ENCODE data around the gene RAPGEF1.

DNA sequence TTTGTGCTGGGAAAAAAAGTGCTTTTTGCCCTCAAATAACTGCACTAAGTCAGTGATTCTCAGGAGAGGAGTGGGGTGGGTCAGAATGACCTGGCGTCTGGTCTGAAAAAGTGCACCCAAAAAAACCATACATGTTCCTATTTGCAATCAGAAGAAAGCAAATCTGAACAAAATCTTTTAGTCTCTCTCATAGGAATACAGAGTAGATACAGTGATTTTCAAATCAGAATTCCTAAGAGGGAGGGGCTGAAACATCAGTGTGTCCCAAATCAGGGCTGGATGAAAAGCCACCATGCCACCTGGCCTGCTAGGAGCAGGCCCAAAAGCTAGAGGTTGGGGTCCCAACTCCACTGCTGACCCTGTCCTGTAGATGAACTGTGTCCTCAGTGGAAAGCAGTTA, 66.8 kb downstream of the RAPGEF1 start:
- no peak for TF ChIP-seq POLR2A (IDR thresholded peaks at IDR 0.05)
- TF ChIP-seq, protein P1, sequence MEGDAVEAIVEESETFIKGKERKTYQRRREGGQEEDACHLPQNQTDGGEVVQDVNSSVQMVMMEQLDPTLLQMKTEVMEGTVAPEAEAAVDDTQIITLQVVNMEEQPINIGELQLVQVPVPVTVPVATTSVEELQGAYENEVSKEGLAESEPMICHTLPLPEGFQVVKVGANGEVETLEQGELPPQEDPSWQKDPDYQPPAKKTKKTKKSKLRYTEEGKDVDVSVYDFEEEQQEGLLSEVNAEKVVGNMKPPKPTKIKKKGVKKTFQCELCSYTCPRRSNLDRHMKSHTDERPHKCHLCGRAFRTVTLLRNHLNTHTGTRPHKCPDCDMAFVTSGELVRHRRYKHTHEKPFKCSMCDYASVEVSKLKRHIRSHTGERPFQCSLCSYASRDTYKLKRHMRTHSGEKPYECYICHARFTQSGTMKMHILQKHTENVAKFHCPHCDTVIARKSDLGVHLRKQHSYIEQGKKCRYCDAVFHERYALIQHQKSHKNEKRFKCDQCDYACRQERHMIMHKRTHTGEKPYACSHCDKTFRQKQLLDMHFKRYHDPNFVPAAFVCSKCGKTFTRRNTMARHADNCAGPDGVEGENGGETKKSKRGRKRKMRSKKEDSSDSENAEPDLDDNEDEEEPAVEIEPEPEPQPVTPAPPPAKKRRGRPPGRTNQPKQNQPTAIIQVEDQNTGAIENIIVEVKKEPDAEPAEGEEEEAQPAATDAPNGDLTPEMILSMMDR (IDR thresholded peaks at IDR 0.05): no peak

Data from sigmoid colon (tissue), 3 donors.